ENCODE measurements around the gene SLC38A10. TPM values are rescaled to one million over a fixed set of nuclear protein-coding genes. Genes with fewer than 3 reads are reported as not detected.
"Not testable (repeated sequence)": the region's sequence is repeated elsewhere in the genome, so short reads cannot be mapped to it uniquely, and the experiment has no call there.

The SLC38A10 gene
- polyA plus RNA-seq, 1 donor (not counting 4 experiments of a cell fraction or from before 2014, with no cell fraction given): 16.8 TPM

GRCh38 chr17:81309859-81310839 lies 15.0 kb upstream of the SLC38A10 start:
- Histone ChIP-seq H3K27ac (ENCODE audit: control insufficient read depth, insufficient read depth, low read length) (no peak overlapping the region), H3K9me3 (ENCODE audit: control insufficient read depth, low read depth, low read length) (no peaks in the 10 kb centered on the region), H3K4me2 (ENCODE audit: control insufficient read depth, extremely low read depth, insufficient read depth, low read depth, low read length) (peak overlapping the region; percentile 72), H3K9me1 (ENCODE audit: control insufficient read depth, extremely low read depth, insufficient read depth, low read length) (no peaks in the 10 kb centered on the region), H3K4me3 (ENCODE audit: control insufficient read depth in 2 of 3, extremely low read depth in 1 of 3, insufficient read depth in 2 of 3, low read depth in 1 of 3, low read length in 3 of 3) (peak overlapping the region in 1 of 3 experiments; percentile 29), H3K4me1 (ENCODE audit: control insufficient read depth, extremely low read depth, insufficient read depth, low read length) (peaks cover 18% of the 10 kb centered on the region), H3K9ac (ENCODE audit: control insufficient read depth, extremely low read depth, insufficient read depth, low read length) (no peak overlapping the region), H4K20me1 (ENCODE audit: control insufficient read depth, extremely low read depth, insufficient read depth, low read length) (no peaks in the 10 kb centered on the region), H2AFZ (ENCODE audit: control insufficient read depth, low read length) (no peak overlapping the region), H3K27me3 (ENCODE audit: control insufficient read depth, extremely low read depth, insufficient read depth, low read length) (peaks cover 12% of the 10 kb centered on the region), H3K79me2 (ENCODE audit: control insufficient read depth, insufficient read depth, low read length) (no peaks in the 10 kb centered on the region), H3K36me3 (ENCODE audit: control insufficient read depth in 2 of 2, extremely low read depth in 1 of 2, insufficient read depth in 2 of 2, low read length in 2 of 2) (no peaks in the 10 kb centered on the region)
- DNase-seq (ENCODE audit: low read depth, low spot score): no peak
- FAIRE-seq: no peak
- no peak for TF ChIP-seq EZH2 (IDR thresholded peaks at IDR 0.05; ENCODE audit: low read length)
- no peak for TF ChIP-seq CTCF (optimal IDR thresholded peaks at IDR 0.05 in 1 of 3, IDR thresholded peaks at IDR 0.05 in 1 of 3, conservative IDR thresholded peaks at IDR 0.05 in 1 of 3; ENCODE audit: extremely low read depth in 1 of 3, insufficient read depth in 2 of 3, low read length in 3 of 3)
- dilution Hi-C loops (cut with MboI; ENCODE audit: extremely low pct_ligation_motif_present, low sequenced_read_pairs): no loop called here

GRCh38 chr17:81309140-81309858 lies 14.2 kb upstream of the SLC38A10 start:
- H3K4me2 ChIP-seq (ENCODE audit: control insufficient read depth, extremely low read depth, insufficient read depth, low read depth, low read length): peak overlapping the region; percentile 72
- H3K27ac ChIP-seq (ENCODE audit: control insufficient read depth, insufficient read depth, low read length): no peak overlapping the region
- H3K4me3 ChIP-seq (ENCODE audit: control insufficient read depth in 2 of 3, extremely low read depth in 1 of 3, insufficient read depth in 2 of 3, low read depth in 1 of 3, low read length in 3 of 3): peak overlapping the region in 1 of 3 experiments; percentile 29
- no peaks in the 10 kb centered on the region for H3K79me2 ChIP-seq (ENCODE audit: control insufficient read depth, insufficient read depth, low read length)
- peak overlapping the region; percentile 33 for H2AFZ ChIP-seq (ENCODE audit: control insufficient read depth, low read length)
- TF ChIP-seq CTCF (optimal IDR thresholded peaks at IDR 0.05 in 1 of 3, IDR thresholded peaks at IDR 0.05 in 1 of 3, conservative IDR thresholded peaks at IDR 0.05 in 1 of 3; ENCODE audit: extremely low read depth in 1 of 3, insufficient read depth in 2 of 3, low read length in 3 of 3) (peak; percentile 12 to 59 (median 40)), EZH2 (IDR thresholded peaks at IDR 0.05; ENCODE audit: low read length) (no peak)
- H3K9me1 ChIP-seq (ENCODE audit: control insufficient read depth, extremely low read depth, insufficient read depth, low read length): no peaks in the 10 kb centered on the region
- H3K9ac ChIP-seq (ENCODE audit: control insufficient read depth, extremely low read depth, insufficient read depth, low read length): peak overlapping the region; percentile 42
- dilution Hi-C loops (cut with MboI; ENCODE audit: extremely low pct_ligation_motif_present, low sequenced_read_pairs): no loop called here
- peaks cover 12% of the 10 kb centered on the region for H3K27me3 ChIP-seq (ENCODE audit: control insufficient read depth, extremely low read depth, insufficient read depth, low read length)
- H3K4me1 ChIP-seq (ENCODE audit: control insufficient read depth, extremely low read depth, insufficient read depth, low read length): peaks cover 18% of the 10 kb centered on the region
- no peaks in the 10 kb centered on the region for H3K36me3 ChIP-seq (ENCODE audit: control insufficient read depth in 2 of 2, extremely low read depth in 1 of 2, insufficient read depth in 2 of 2, low read length in 2 of 2)
- peak; percentile 60 for FAIRE-seq
- no peaks in the 10 kb centered on the region for H3K9me3 ChIP-seq (ENCODE audit: control insufficient read depth, low read depth, low read length)
- DNase-seq (ENCODE audit: low read depth, low spot score): no peak
- H4K20me1 ChIP-seq (ENCODE audit: control insufficient read depth, extremely low read depth, insufficient read depth, low read length): no peaks in the 10 kb centered on the region

GRCh38 chr17:81308784-81309139 lies 13.7 kb upstream of the SLC38A10 start:
- Histone ChIP-seq H2AFZ (ENCODE audit: control insufficient read depth, low read length) (peak overlapping the region; percentile 33), H3K9ac (ENCODE audit: control insufficient read depth, extremely low read depth, insufficient read depth, low read length) (peak overlapping the region; percentile 42), H3K4me2 (ENCODE audit: control insufficient read depth, extremely low read depth, insufficient read depth, low read depth, low read length) (peak overlapping the region; percentile 72), H3K4me1 (ENCODE audit: control insufficient read depth, extremely low read depth, insufficient read depth, low read length) (peaks cover 18% of the 10 kb centered on the region)
- H3K9me3 ChIP-seq (ENCODE audit: control insufficient read depth, low read depth, low read length); H3K36me3 ChIP-seq (ENCODE audit: control insufficient read depth in 2 of 2, extremely low read depth in 1 of 2, insufficient read depth in 2 of 2, low read length in 2 of 2); dilution Hi-C loops (cut with MboI; ENCODE audit: extremely low pct_ligation_motif_present, low sequenced_read_pairs); H3K9me1 ChIP-seq (ENCODE audit: control insufficient read depth, extremely low read depth, insufficient read depth, low read length); H4K20me1 ChIP-seq (ENCODE audit: control insufficient read depth, extremely low read depth, insufficient read depth, low read length); DNase-seq (ENCODE audit: low read depth, low spot score); H3K27ac ChIP-seq (ENCODE audit: control insufficient read depth, insufficient read depth, low read length); H3K79me2 ChIP-seq (ENCODE audit: control insufficient read depth, insufficient read depth, low read length); FAIRE-seq; H3K4me3 ChIP-seq (ENCODE audit: control insufficient read depth in 2 of 3, extremely low read depth in 1 of 3, insufficient read depth in 2 of 3, low read depth in 1 of 3, low read length in 3 of 3); H3K27me3 ChIP-seq (ENCODE audit: control insufficient read depth, extremely low read depth, insufficient read depth, low read length): not testable (repeated sequence)
